ENCODE results near the gene DNAI4. TPM values are rescaled to one million over a fixed set of nuclear protein-coding genes. Genes with fewer than 3 reads are reported as not detected.

DNAI4 gene
- total and polyA plus RNA-seq, 2 donors (not counting 1 experiment from before 2014, with no cell fraction given) = 0.30 to 2.7 TPM

DNA sequence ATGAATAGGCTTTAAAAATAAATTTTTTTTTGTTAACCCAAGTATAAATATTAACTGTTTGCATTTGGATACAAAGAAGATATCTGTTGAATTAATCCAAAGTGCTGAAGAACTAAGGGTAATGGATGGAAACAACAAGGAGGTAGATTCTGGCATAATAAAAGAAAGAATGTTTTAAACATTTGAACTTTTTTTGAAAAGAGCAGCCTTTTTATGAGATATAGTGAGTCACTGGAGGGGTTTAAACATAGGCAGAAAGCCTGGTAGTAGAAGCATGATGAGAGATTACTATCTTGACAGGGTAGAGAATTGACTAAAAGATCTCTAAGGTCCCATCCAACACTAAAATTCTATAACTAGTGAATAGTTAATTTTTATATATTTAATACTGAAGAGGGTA, 2.9 kb upstream of the DNAI4 start:
- Mint-ChIP-seq H3K27me3 (no peaks in the 10 kb centered on the region), H3K9me3 (ENCODE audit: insufficient read depth) (no peaks in the 10 kb centered on the region), H3K27ac (no peak overlapping the region), H3K4me1 (peaks cover 44% of the 10 kb centered on the region), H3K4me3 (no peak overlapping the region)
- H4K20me1 ChIP-seq (ENCODE audit: control insufficient read depth, insufficient read depth, low read length, poor library complexity, severe bottlenecking) = peaks cover 8% of the 10 kb centered on the region
- H3K9me3 ChIP-seq (ENCODE audit: control extremely low read depth in 1 of 3, control insufficient read depth in 2 of 3, insufficient read depth in 1 of 3, low read length in 2 of 3) = no peaks in the 10 kb centered on the region
- no peaks in the 10 kb centered on the region for H3K36me3 ChIP-seq (replicated peaks in 1 of 2; ENCODE audit: control extremely low read depth in 1 of 2, control insufficient read depth in 1 of 2, extremely low read depth in 1 of 2, insufficient read depth in 2 of 2, low read length in 1 of 2)
- peaks cover 33 to 35% of the 10 kb centered on the region in 2 donors for H3K4me1 ChIP-seq (ENCODE audit: control insufficient read depth in 2 of 2, insufficient read depth in 2 of 2, low read length in 2 of 2)
- peaks cover 57% of the 10 kb centered on the region for H3K79me2 ChIP-seq (ENCODE audit: control insufficient read depth, insufficient read depth, low read length)
- no peak overlapping the region for H2AFZ ChIP-seq (ENCODE audit: insufficient read depth, low read depth, low read length, poor library complexity, severe bottlenecking)
- no peak for TF ChIP-seq EZH2 (IDR thresholded peaks at IDR 0.05; ENCODE audit: borderline replicate concordance, insufficient read depth, low read depth, low read length, poor library complexity, severe bottlenecking)
- TF ChIP-seq, protein P1, sequence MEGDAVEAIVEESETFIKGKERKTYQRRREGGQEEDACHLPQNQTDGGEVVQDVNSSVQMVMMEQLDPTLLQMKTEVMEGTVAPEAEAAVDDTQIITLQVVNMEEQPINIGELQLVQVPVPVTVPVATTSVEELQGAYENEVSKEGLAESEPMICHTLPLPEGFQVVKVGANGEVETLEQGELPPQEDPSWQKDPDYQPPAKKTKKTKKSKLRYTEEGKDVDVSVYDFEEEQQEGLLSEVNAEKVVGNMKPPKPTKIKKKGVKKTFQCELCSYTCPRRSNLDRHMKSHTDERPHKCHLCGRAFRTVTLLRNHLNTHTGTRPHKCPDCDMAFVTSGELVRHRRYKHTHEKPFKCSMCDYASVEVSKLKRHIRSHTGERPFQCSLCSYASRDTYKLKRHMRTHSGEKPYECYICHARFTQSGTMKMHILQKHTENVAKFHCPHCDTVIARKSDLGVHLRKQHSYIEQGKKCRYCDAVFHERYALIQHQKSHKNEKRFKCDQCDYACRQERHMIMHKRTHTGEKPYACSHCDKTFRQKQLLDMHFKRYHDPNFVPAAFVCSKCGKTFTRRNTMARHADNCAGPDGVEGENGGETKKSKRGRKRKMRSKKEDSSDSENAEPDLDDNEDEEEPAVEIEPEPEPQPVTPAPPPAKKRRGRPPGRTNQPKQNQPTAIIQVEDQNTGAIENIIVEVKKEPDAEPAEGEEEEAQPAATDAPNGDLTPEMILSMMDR (IDR thresholded peaks at IDR 0.05) = no peak
- ChIA-PET CTCF (interaction anchor here (0.9 kb wide), 1 partner anchor 15 kb away, joined by 3 read pairs; no protein-coding TSS in a partner anchor), POLR2A (no interaction called here)
- ATAC-seq (ENCODE audit: low read depth) (no peak), DNase-seq (no peak)
- intact Hi-C loops (cut with micrococcal nuclease) = loop anchor here (10.0 kb wide), 2 partner anchors 593 to 1963 kb away; partner anchors contain the start of gene JAK1
- no peaks in the 10 kb centered on the region for H3K27me3 ChIP-seq (replicated peaks in 1 of 4; ENCODE audit: control extremely low read depth in 1 of 4, control insufficient read depth in 3 of 4, insufficient read depth in 4 of 4, low read length in 3 of 4)
- no peak overlapping the region for H3K27ac ChIP-seq (ENCODE audit: low read length in 2 of 2)
- H3K4me3 ChIP-seq (ENCODE audit: control extremely low read depth in 1 of 5, extremely low read depth in 1 of 5, insufficient read depth in 1 of 5, low read depth in 2 of 5, low read length in 4 of 5) = no peak overlapping the region
- no peak overlapping the region for H3K9ac ChIP-seq (ENCODE audit: low read length)
- no peak overlapping the region for H3K4me2 ChIP-seq (replicated peaks; ENCODE audit: low read depth, low read length, poor library complexity, severe bottlenecking)

DNA sequence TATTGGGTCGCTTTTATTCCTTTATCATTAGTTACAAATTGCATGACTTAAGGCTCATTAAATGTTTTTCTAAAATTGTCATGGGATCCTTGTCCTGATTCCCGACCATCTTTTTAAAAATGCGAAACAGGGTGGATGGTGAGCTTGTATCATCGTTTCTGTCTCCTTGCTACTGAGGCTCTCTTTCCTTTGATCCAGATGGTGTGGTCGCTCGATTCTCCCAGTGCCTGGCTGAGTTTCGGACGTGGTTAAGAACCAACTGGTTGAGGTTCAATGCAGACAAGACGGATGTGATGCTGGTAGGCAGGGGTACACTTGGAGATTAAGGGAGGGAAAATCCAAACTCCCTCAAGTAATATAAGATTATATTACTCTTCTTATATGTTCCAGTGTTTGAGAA, 1.3 kb upstream of the DNAI4 start:
- CTCF ChIA-PET = interaction anchor here (1.0 kb wide), 1 partner anchor 150 kb away, joined by 3 read pairs; no protein-coding TSS in a partner anchor

More for the DNA sequence above, 1.3 kb upstream of the DNAI4 start:
- Histone ChIP-seq H3K79me2 (ENCODE audit: control insufficient read depth, insufficient read depth, low read length) (peaks cover 41% of the 10 kb centered on the region), H4K20me1 (ENCODE audit: control insufficient read depth, insufficient read depth, low read length, poor library complexity, severe bottlenecking) (peaks cover 6% of the 10 kb centered on the region), H3K27me3 (replicated peaks in 1 of 4; ENCODE audit: control extremely low read depth in 1 of 4, control insufficient read depth in 3 of 4, insufficient read depth in 4 of 4, low read length in 3 of 4) (no peaks in the 10 kb centered on the region), H3K9me3 (ENCODE audit: control extremely low read depth in 1 of 3, control insufficient read depth in 2 of 3, insufficient read depth in 1 of 3, low read length in 2 of 3) (no peaks in the 10 kb centered on the region), H2AFZ (ENCODE audit: insufficient read depth, low read depth, low read length, poor library complexity, severe bottlenecking) (peak overlapping the region; percentile 85), H3K36me3 (replicated peaks in 1 of 2; ENCODE audit: control extremely low read depth in 1 of 2, control insufficient read depth in 1 of 2, extremely low read depth in 1 of 2, insufficient read depth in 2 of 2, low read length in 1 of 2) (no peaks in the 10 kb centered on the region), H3K27ac (ENCODE audit: low read length in 2 of 2) (peak overlapping the region in 1 of 2 donors; percentile 99), H3K9ac (ENCODE audit: low read length) (peak overlapping the region; percentile 98), H3K4me2 (replicated peaks; ENCODE audit: low read depth, low read length, poor library complexity, severe bottlenecking) (peak overlapping the region; percentile 92), H3K4me1 (ENCODE audit: control insufficient read depth in 2 of 2, insufficient read depth in 2 of 2, low read length in 2 of 2) (peaks cover 22 to 24% of the 10 kb centered on the region in 2 donors), H3K4me3 (ENCODE audit: control extremely low read depth in 1 of 5, extremely low read depth in 1 of 5, insufficient read depth in 1 of 5, low read depth in 2 of 5, low read length in 4 of 5) (peak overlapping the region; percentile 66 to 93 (median 80))
- H3K9me3 Mint-ChIP-seq (ENCODE audit: insufficient read depth) = no peaks in the 10 kb centered on the region
- no peak overlapping the region for H3K27ac Mint-ChIP-seq
- H3K27me3 Mint-ChIP-seq = no peaks in the 10 kb centered on the region
- intact Hi-C loops (cut with micrococcal nuclease) = loop anchor here (10.0 kb wide), 2 partner anchors 591 to 1961 kb away; partner anchors contain the start of gene JAK1
- peak overlapping the region; percentile 91 for H3K4me3 Mint-ChIP-seq
- ATAC-seq (ENCODE audit: low read depth) (no peak), DNase-seq (peak; percentile 10)
- peaks cover 32% of the 10 kb centered on the region for H3K4me1 Mint-ChIP-seq
- 73% methylated on average over 5 of the region's 9 CpGs for WGBS (ENCODE audit: insufficient coverage)
- POLR2A ChIA-PET = no interaction called here
- no peak for TF ChIP-seq EZH2 (IDR thresholded peaks at IDR 0.05; ENCODE audit: borderline replicate concordance, insufficient read depth, low read depth, low read length, poor library complexity, severe bottlenecking)
- TF ChIP-seq, protein P1 (IDR thresholded peaks at IDR 0.05) = no peak

Data from B cell (primary cell).